ENCODE results near the gene EPG5. TPM values are rescaled to one million over a fixed set of nuclear protein-coding genes. Genes with fewer than 3 reads are reported as not detected.

Gene EPG5
- total and polyA plus RNA-seq, 9 of the 15 experiments (the other 6 are each of a cell fraction or from before 2014, with no cell fraction given): 1.3 to 10.7 (median 5.2) TPM

DNA sequence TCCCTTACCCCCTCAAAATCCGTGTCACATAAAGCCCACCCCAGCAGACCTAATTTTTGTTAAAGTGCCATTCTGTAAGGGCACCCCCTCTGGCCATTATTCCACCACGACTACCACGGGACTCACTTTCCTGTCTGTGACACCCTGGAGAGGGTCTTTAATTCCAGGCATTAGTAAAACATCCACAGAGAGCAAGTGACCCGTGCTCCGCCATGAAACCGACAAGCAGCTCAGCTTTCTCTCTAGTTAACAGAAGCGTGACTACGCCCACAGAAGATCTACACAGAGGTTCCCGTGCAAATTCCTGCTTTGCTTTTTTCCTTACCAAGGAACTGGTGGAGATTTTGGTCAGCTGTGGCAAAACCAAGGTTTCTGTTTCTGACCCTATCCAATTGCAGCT, 137.3 kb downstream of the EPG5 start:
- Histone ChIP-seq H3K27ac (ENCODE audit: extremely low read depth, low read depth, low read length) (no peak overlapping the region), H3K4me1 (replicated peaks in 1 of 2; ENCODE audit: control insufficient read depth in 2 of 2, insufficient read depth in 2 of 2, low read length in 2 of 2) (peaks cover 19 to 24% of the 10 kb centered on the region in 2 experiments; a peak in 4 of 5 replicates), H3K9me1 (ENCODE audit: control insufficient read depth, insufficient read depth, low read length) (no peaks in the 10 kb centered on the region), H3K4me3 (no peak overlapping the region), H3K9ac (ENCODE audit: insufficient read depth in 1 of 2, low read depth in 2 of 2, low read length in 2 of 2) (no peak overlapping the region), H3K9me3 (replicated peaks; ENCODE audit: control insufficient read depth, insufficient read depth, low read depth, low read length) (no peaks in the 10 kb centered on the region), H3K27me3 (ENCODE audit: control insufficient read depth in 2 of 2, insufficient read depth in 2 of 2, low read length in 2 of 2) (peaks cover 0 to 24% of the 10 kb centered on the region in 2 experiments; a peak in 2 of 5 replicates), H2AFZ (ENCODE audit: low read depth, low read length) (no peak overlapping the region), H3K79me2 (ENCODE audit: control insufficient read depth, insufficient read depth, low read length) (no peaks in the 10 kb centered on the region), H3K4me2 (ENCODE audit: insufficient read depth, low read length) (no peak overlapping the region), H4K20me1 (replicated peaks; ENCODE audit: control insufficient read depth, insufficient read depth, low read length) (no peaks in the 10 kb centered on the region), H3K36me3 (ENCODE audit: control insufficient read depth, insufficient read depth, low read length) (no peaks in the 10 kb centered on the region)
- ChIA-PET POLR2A (no interaction called here), CTCF (ENCODE audit: low intra/inter-chr PET ratio) (no interaction called here)
- intact Hi-C loops (cut with micrococcal nuclease): loop anchor here (10.0 kb wide), 1 partner anchor 105 kb away; the partner anchor contains the start of gene SLC14A1
- in situ Hi-C loops (cut with MboI): no loop called here
- FAIRE-seq (no peak), DNase-seq (ENCODE audit: extremely low read depth in 1 of 4, low spot score in 3 of 4) (no peak), ATAC-seq (no peak)
- WGBS (ENCODE audit: insufficient coverage, low coverage, missing lambda C conversion rate): 4% methylated on average over 7 of the region's 9 CpGs
- BruUV-seq (replicated peaks): no TSS peak
- TF ChIP-seq SMAD4 (CRISPR knock-in tag; conservative IDR thresholded peaks at IDR 0.05) (no peak), XRCC5 (IDR thresholded peaks at IDR 0.05; ENCODE audit: low read depth, low read length) (no peak), MCM2 (IDR thresholded peaks at IDR 0.05; ENCODE audit: low read depth) (no peak), NCOA6 (IDR thresholded peaks at IDR 0.05) (no peak), ELF4 (CRISPR knock-in tag; IDR thresholded peaks at IDR 0.05) (no peak), TSC22D4 (tag; IDR thresholded peaks at IDR 0.05) (no peak), DIDO1 (tag; IDR thresholded peaks at IDR 0.05; ENCODE audit: low read depth) (no peak), PRMT5 (CRISPR knock-in tag; IDR thresholded peaks at IDR 0.05) (no peak), SFPQ (IDR thresholded peaks at IDR 0.05; ENCODE audit: low read depth, low read length) (no peak), SIRT6 (IDR thresholded peaks at IDR 0.05; ENCODE audit: low read depth, low read length) (no peak), STAT5B (CRISPR knock-in tag; IDR thresholded peaks at IDR 0.05) (no peak), PRPF4 (IDR thresholded peaks at IDR 0.05; ENCODE audit: insufficient read depth, low read depth, low read length, poor library complexity, severe bottlenecking) (no peak), HDAC3 (IDR thresholded peaks at IDR 0.05; ENCODE audit: borderline replicate concordance, partially characterized antibody) (no peak), ZNF644 (tag; IDR thresholded peaks at IDR 0.05; ENCODE audit: low read depth) (no peak)
- TF ChIP-seq, protein P1, sequence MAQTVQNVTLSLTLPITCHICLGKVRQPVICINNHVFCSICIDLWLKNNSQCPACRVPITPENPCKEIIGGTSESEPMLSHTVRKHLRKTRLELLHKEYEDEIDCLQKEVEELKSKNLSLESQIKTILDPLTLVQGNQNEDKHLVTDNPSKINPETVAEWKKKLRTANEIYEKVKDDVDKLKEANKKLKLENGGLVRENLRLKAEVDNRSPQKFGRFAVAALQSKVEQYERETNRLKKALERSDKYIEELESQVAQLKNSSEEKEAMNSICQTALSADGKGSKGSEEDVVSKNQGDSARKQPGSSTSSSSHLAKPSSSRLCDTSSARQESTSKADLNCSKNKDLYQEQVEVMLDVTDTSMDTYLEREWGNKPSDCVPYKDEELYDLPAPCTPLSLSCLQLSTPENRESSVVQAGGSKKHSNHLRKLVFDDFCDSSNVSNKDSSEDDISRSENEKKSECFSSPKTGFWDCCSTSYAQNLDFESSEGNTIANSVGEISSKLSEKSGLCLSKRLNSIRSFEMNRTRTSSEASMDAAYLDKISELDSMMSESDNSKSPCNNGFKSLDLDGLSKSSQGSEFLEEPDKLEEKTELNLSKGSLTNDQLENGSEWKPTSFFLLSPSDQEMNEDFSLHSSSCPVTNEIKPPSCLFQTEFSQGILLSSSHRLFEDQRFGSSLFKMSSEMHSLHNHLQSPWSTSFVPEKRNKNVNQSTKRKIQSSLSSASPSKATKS (CRISPR knock-in tag; IDR thresholded peaks at IDR 0.05): no peak
- TF ChIP-seq, protein P2, sequence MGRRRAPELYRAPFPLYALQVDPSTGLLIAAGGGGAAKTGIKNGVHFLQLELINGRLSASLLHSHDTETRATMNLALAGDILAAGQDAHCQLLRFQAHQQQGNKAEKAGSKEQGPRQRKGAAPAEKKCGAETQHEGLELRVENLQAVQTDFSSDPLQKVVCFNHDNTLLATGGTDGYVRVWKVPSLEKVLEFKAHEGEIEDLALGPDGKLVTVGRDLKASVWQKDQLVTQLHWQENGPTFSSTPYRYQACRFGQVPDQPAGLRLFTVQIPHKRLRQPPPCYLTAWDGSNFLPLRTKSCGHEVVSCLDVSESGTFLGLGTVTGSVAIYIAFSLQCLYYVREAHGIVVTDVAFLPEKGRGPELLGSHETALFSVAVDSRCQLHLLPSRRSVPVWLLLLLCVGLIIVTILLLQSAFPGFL (CRISPR knock-in tag; IDR thresholded peaks at IDR 0.05): no peak
- TF ChIP-seq, protein P3, sequence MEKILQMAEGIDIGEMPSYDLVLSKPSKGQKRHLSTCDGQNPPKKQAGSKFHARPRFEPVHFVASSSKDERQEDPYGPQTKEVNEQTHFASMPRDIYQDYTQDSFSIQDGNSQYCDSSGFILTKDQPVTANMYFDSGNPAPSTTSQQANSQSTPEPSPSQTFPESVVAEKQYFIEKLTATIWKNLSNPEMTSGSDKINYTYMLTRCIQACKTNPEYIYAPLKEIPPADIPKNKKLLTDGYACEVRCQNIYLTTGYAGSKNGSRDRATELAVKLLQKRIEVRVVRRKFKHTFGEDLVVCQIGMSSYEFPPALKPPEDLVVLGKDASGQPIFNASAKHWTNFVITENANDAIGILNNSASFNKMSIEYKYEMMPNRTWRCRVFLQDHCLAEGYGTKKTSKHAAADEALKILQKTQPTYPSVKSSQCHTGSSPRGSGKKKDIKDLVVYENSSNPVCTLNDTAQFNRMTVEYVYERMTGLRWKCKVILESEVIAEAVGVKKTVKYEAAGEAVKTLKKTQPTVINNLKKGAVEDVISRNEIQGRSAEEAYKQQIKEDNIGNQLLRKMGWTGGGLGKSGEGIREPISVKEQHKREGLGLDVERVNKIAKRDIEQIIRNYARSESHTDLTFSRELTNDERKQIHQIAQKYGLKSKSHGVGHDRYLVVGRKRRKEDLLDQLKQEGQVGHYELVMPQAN (IDR thresholded peaks at IDR 0.05; ENCODE audit: borderline replicate concordance): no peak
